GM12874 (cell line): Measurements from ENCODE around the gene HNRNPF.

ENCODE experiments used
- CTCF ChIP-seq: IDR thresholded peaks from 2 replicates; pipeline ENCODE4 v1.5.1; 2011; ENCODE audit warnings: low read depth, mild to moderate bottlenecking, control low read depth, low read length, moderate library complexity; ENCODE audit not compliant: insufficient read depth

The HNRNPF gene

GRCh38 chr10:43351301-43351700 is 57.7 kb downstream of the HNRNPF start:
- TF ChIP-seq CTCF, result no peak

GRCh38 chr10:43350686-43351085 is 58.3 kb downstream of the HNRNPF start:
- no peak for TF ChIP-seq CTCF

GRCh38 chr10:43350156-43350555 is 58.8 kb downstream of the HNRNPF start:
- no peak for TF ChIP-seq CTCF

GRCh38 chr10:43348511-43349312 is 60.3 kb downstream of the HNRNPF start:
- TF ChIP-seq CTCF, result peak; percentile 91

GRCh38 chr10:43347997-43348396 is 61.0 kb downstream of the HNRNPF start:
- no peak for TF ChIP-seq CTCF

GRCh38 chr10:43344051-43344450 is 64.9 kb downstream of the HNRNPF start:
- no peak for TF ChIP-seq CTCF

- no peak for TF ChIP-seq CTCF
Measured at GRCh38 chr10:43343126-43343525, 65.9 kb downstream of the HNRNPF start.
